HepG2 (cell line): ENCODE measurements around the gene ZNF248. TPM values are rescaled to one million over a fixed set of nuclear protein-coding genes. Genes with fewer than 3 reads are reported as not detected.

Source experiments
- ATAC-seq: fragments of 200-7000 bp; cut with Tn5 transposase; 3 replicates; pipeline ENCODE4 v1.9.1; 2020; ENCODE audit warnings: mild to moderate bottlenecking, moderate library complexity
- BruUV-seq: library from RNA; stranded (reverse); fragments of 400-500 nt; replicated peaks from 2 replicates; lab custom pipeline; 2021; lab: Mats Ljungman, UMichigan
- CTCF ChIA-PET: fragments of 300-600 bp; formaldehyde crosslinking; extraction: SDS; loops from one replicate; lab custom pipeline; 2021; ENCODE audit warnings: low total read pairs, inconsistent platforms, low intra/inter-chr PET ratio; lab: Yijun Ruan, JAX
- POLR2A ChIA-PET: fragments of 350-600 bp; sonication (Branson Sonifier 250); formaldehyde crosslinking; loops from one replicate; lab custom pipeline; 2020; ENCODE audit warnings: antibody characterized with exemption, inconsistent platforms; lab: Yijun Ruan, JAX
- DNase-seq: peaks from one replicate; pipeline ENCODE4 v3.0.0-alpha.2; 2015; ENCODE audit warnings: low spot score
- FAIRE-seq: peaks from 3 replicates; lab custom pipeline; 2011; peaks lifted over from hg19 to GRCh38; lab: Jason Lieb, UNC
- H2AFZ ChIP-seq: one replicate; pipeline ENCODE4 v1.6.1; 2011; ENCODE audit warnings: low read length, inconsistent platforms
- H3K27ac ChIP-seq: fragments of 300-600 bp; 3 replicates; pipeline ENCODE4 v1.8.0; 2011; ENCODE audit warnings: mixed run types, mild to moderate bottlenecking, mixed read lengths, low read length, inconsistent platforms; ENCODE audit not compliant: insufficient read depth; ENCODE audit errors: extremely low read length
- H3K27me3 ChIP-seq, 2 experiments: fragments of 200-600 bp in 1 of 2; 2 replicates in 1 of 2; 3 replicates in 1 of 2; pipeline versions ENCODE4 v1.6.0 to v1.8.0; 2011; ENCODE audit warnings: low read length in 2 of 2, mild to moderate bottlenecking in 2 of 2, moderate library complexity in 2 of 2, inconsistent platforms in 1 of 2; ENCODE audit not compliant: insufficient read depth in 2 of 2, control insufficient read depth in 1 of 2
- H3K36me3 ChIP-seq, 2 experiments: fragments of 200-600 bp in 1 of 2; replicated peaks in 1 of 2; 2 replicates in 1 of 2; 3 replicates in 1 of 2; pipeline versions ENCODE4 v1.5.1 to v1.8.0; 2011; ENCODE audit warnings: low read length in 2 of 2, inconsistent platforms in 1 of 2; ENCODE audit not compliant: insufficient read depth in 2 of 2, control insufficient read depth in 1 of 2
- H3K4me1 ChIP-seq: 2 replicates; pipeline ENCODE4 v1.5.1; 2012; ENCODE audit warnings: low read length, inconsistent platforms; ENCODE audit not compliant: insufficient read depth
- H3K4me2 ChIP-seq: 2 replicates; pipeline ENCODE4 v1.6.0; 2011; ENCODE audit warnings: low read depth, low read length, inconsistent platforms
- H3K4me3 ChIP-seq, 3 experiments: fragments of 200-600 bp in 1 of 3; sonication (generic), shearing (Covaris generic) in 1 of 3; replicated peaks in 1 of 3; 2 replicates each; pipeline ENCODE4 v1.5.1; 2011 to 2016; ENCODE audit warnings: low read length in 3 of 3, inconsistent platforms in 2 of 3, low read depth in 2 of 3, mild to moderate bottlenecking in 2 of 3, control low read depth in 1 of 3, mixed read lengths in 1 of 3; ENCODE audit not compliant: insufficient read depth in 1 of 3
- H3K79me2 ChIP-seq: one replicate; pipeline ENCODE4 v1.6.1; 2011; ENCODE audit warnings: low read length, inconsistent platforms; ENCODE audit not compliant: insufficient read depth
- H3K9ac ChIP-seq: 2 replicates; pipeline ENCODE4 v1.6.0; 2011; ENCODE audit warnings: mild to moderate bottlenecking, low read depth, low read length, inconsistent platforms; ENCODE audit not compliant: insufficient read depth
- H3K9me3 ChIP-seq: 2 replicates; pipeline ENCODE4 v1.5.1; 2012; ENCODE audit warnings: mild to moderate bottlenecking, low read length
- H4K20me1 ChIP-seq: 2 replicates; pipeline ENCODE4 v1.6.0; 2011; ENCODE audit warnings: inconsistent platforms, mild to moderate bottlenecking, low read length, moderate library complexity; ENCODE audit not compliant: insufficient read depth
- ATF6 ChIP-seq: sonication (generic); formaldehyde crosslinking; conservative IDR thresholded peaks from 2 replicates; pipeline ENCODE4 v1.4.0; 2020; ENCODE audit warnings: missing genetic modification reagents
- CHCHD3 ChIP-seq: sonication (generic); formaldehyde crosslinking; IDR thresholded peaks from 2 replicates; pipeline ENCODE4 v1.8.0; 2022; ENCODE audit warnings: mild to moderate bottlenecking, missing genetic modification reagents, moderate library complexity
- KLF15 ChIP-seq: sonication (generic); formaldehyde crosslinking; IDR thresholded peaks from 2 replicates; pipeline ENCODE4 v1.8.1; 2023; ENCODE audit warnings: borderline replicate concordance, mild to moderate bottlenecking, inconsistent platforms, missing genetic modification reagents, mixed read lengths
- NFATC3 ChIP-seq: sonication (generic); formaldehyde crosslinking; IDR thresholded peaks from 2 replicates; pipeline ENCODE4 v1.5.1; 2020; ENCODE audit warnings: mild to moderate bottlenecking, missing genetic modification reagents
- ZNF383 ChIP-seq: sonication (generic); formaldehyde crosslinking; IDR thresholded peaks from 2 replicates; pipeline ENCODE4 v1.4.0; 2020; ENCODE audit warnings: missing genetic modification reagents, mild to moderate bottlenecking, borderline replicate concordance
- ZNF788 ChIP-seq: sonication (generic); formaldehyde crosslinking; IDR thresholded peaks from 2 replicates; pipeline ENCODE4 v1.5.0; 2020; ENCODE audit warnings: mild to moderate bottlenecking, missing genetic modification reagents, borderline replicate concordance
- ZNF841 ChIP-seq: sonication (generic); formaldehyde crosslinking; IDR thresholded peaks from 2 replicates; pipeline ENCODE4 v1.8.1; 2023; ENCODE audit warnings: missing genetic modification reagents, borderline replicate concordance
- WGBS: methylation state at CpG from one replicate; pipeline ENCODE4 v1.1.6; 2017; ENCODE audit warnings: low lambda C conversion rate; 5-methylcytosine and 5-hydroxymethylcytosine counted together
- in situ Hi-C: cut with HindIII; loops from 2 replicates; pipeline ENCODE4 v1.10.0; 2017; ENCODE audit warnings: low pct_unique_long_range_greater_than_20kb; ENCODE audit not compliant: extremely low pct_ligation_motif_present
- intact Hi-C: fragments of 100-400 bp; cut with micrococcal nuclease; formaldehyde crosslinking; loops from one replicate; pipeline ENCODE4 v1.10.0; 2022; ENCODE audit not compliant: unreplicated experiment
- polyA plus RNA-seq, 8 experiments: library from polyadenylated mRNA; depleted of rRNA in 3 of 8; stranded (reverse) in 7 of 8; unstranded in 1 of 8; fragments of >200 nt; fragmentation: Illumina TruSeq in 4 of 8; extraction: Trizol in 4 of 8; gene quantifications; 2 replicates each; pipeline versions ENCODE4 v1.2.1 to v1.2.3, GENCODE V29; 2011 to 2016; ENCODE audit warnings: low read depth in 4 of 8, missing spikeins in 1 of 8, mixed read lengths in 1 of 8; ENCODE audit not compliant: insufficient read depth in 1 of 8
- total RNA-seq, 5 experiments: library from RNA; depleted of rRNA; stranded (reverse); fragments of >200 nt; fragmentation: Illumina TruSeq; extraction: Trizol; gene quantifications; 2 replicates each; pipeline ENCODE4 v1.2.3, GENCODE V29; 2016; ENCODE audit warnings: low read depth in 1 of 5
- TF ChIP-seq, protein P1 (sequence below): sonication (generic); formaldehyde crosslinking; IDR thresholded peaks from 2 replicates; pipeline ENCODE4 v1.5.0; 2020; ENCODE audit warnings: missing genetic modification reagents

The ZNF248 gene
- total and polyA plus RNA-seq, 2 of the 13 experiments (the other 11 are each of a cell fraction or from before 2014, with no cell fraction given), result 12.8 to 13.3 TPM

GRCh38 chr10:37737336-37737735, 120.1 kb downstream of the ZNF248 start (continued):
- no peak for TF ChIP-seq KLF15 (CRISPR knock-in tag)
- TF ChIP-seq CHCHD3 (CRISPR knock-in tag), result no peak
- no peak for TF ChIP-seq ZNF841 (CRISPR knock-in tag)
- TF ChIP-seq ZNF788, result no peak
- TF ChIP-seq, protein P1, sequence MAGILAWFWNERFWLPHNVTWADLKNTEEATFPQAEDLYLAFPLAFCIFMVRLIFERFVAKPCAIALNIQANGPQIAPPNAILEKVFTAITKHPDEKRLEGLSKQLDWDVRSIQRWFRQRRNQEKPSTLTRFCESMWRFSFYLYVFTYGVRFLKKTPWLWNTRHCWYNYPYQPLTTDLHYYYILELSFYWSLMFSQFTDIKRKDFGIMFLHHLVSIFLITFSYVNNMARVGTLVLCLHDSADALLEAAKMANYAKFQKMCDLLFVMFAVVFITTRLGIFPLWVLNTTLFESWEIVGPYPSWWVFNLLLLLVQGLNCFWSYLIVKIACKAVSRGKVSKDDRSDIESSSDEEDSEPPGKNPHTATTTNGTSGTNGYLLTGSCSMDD (CRISPR knock-in tag), result no peak
- no peak for TF ChIP-seq ATF6
- TF ChIP-seq NFATC3, result no peak
- TF ChIP-seq, all 625 proteins: peak for 0

DNA sequence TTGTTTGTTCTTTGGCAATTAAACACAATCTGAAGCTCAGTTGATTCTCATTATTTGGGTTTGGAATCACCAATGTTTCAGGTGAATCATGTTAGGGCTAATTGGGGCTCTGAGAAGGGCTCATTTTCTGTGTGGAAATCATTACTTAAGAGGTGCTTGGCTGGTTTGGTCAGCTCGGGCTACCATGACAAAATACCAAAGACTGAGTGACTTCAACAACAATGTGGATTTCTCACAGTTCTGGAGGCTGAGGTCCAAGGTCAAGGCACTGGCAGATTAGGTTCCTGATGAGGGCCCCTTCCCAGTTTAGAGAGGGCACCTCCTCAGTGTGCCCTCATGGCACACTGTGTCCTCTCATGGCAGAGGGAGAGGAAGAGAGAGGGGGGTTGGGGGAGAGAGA, 121.3 kb downstream of the ZNF248 start:
- POLR2A ChIA-PET, result no interaction called here
- TF ChIP-seq ZNF383 (CRISPR knock-in tag), result no peak

More for the DNA sequence above, 121.3 kb downstream of the ZNF248 start:
- H4K20me1 ChIP-seq, result no peaks in the 10 kb centered on the region
- intact Hi-C loops, result no loop called here
- in situ Hi-C loops, result no loop called here
- peaks cover 17% of the 10 kb centered on the region for H3K4me1 ChIP-seq
- FAIRE-seq (no peak), ATAC-seq (no peak), DNase-seq (no peak)
- no peaks in the 10 kb centered on the region for H3K27me3 ChIP-seq
- H3K4me2 ChIP-seq, result no peak overlapping the region
- no peak overlapping the region for H3K9ac ChIP-seq
- H3K36me3 ChIP-seq, result no peaks in the 10 kb centered on the region
- no peaks in the 10 kb centered on the region for H3K9me3 ChIP-seq
- no peak overlapping the region for H3K27ac ChIP-seq
- CTCF ChIA-PET, result no interaction called here
- no peak overlapping the region for H2AFZ ChIP-seq
- H3K79me2 ChIP-seq, result no peaks in the 10 kb centered on the region
- H3K4me3 ChIP-seq, result no peak overlapping the region
- WGBS, result 7% methylated on average over 1 of the region's 1 CpG
- no TSS peak for BruUV-seq
